Endothelial cell of umbilical vein (primary cell): ENCODE results near the gene RBP5. TPM values are rescaled to one million over a fixed set of nuclear protein-coding genes. Genes with fewer than 3 reads are reported as not detected.

Experiments used
- BruUV-seq: library from RNA; stranded (reverse); fragments of 400-500 nt; replicated peaks from 2 replicates; lab custom pipeline; 2021; lab: Mats Ljungman, UMichigan
- CTCF ChIA-PET: fragments of 300-600, 350-600 bp; sonication (Branson Sonifier 250); formaldehyde crosslinking; loops from one replicate; lab custom pipeline; 2021; ENCODE audit warnings: antibody characterized with exemption, inconsistent platforms; lab: Charles Lee
- POLR2A ChIA-PET: fragments of 300-600, 350-600 bp; sonication (Branson Sonifier 250); formaldehyde crosslinking; loops from one replicate; lab custom pipeline; 2021; ENCODE audit warnings: antibody characterized with exemption, inconsistent platforms; lab: Charles Lee
- DNase-seq: peaks from one replicate; pipeline ENCODE4 v3.0.0-alpha.2; 2011; ENCODE audit warnings: low read depth, low spot score
- FAIRE-seq: peaks from 2 replicates; lab custom pipeline; 2011; peaks lifted over from hg19 to GRCh38; lab: Jason Lieb, UNC
- H2AFZ ChIP-seq: 2 replicates; pipeline ENCODE4 v1.6.0; 2012; ENCODE audit warnings: low read depth, low read length, control low read depth, inconsistent platforms
- H3K27ac ChIP-seq: 2 replicates; pipeline ENCODE4 v1.5.1; 2011; ENCODE audit warnings: low read depth, mild to moderate bottlenecking, control low read depth, low read length, moderate library complexity; ENCODE audit not compliant: insufficient read depth
- H3K27me3 ChIP-seq, 2 experiments: 2 replicates each; pipeline versions ENCODE4 v1.6.0 to v1.6.1; 2011; ENCODE audit warnings: low read length in 2 of 2, mixed read lengths in 1 of 2; ENCODE audit not compliant: control insufficient read depth in 2 of 2, insufficient read depth in 2 of 2
- H3K36me3 ChIP-seq, 2 experiments: 2 replicates in 1 of 2; 3 replicates in 1 of 2; pipeline ENCODE4 v1.5.1; 2011; ENCODE audit warnings: low read length in 2 of 2, mild to moderate bottlenecking in 1 of 2, moderate library complexity in 1 of 2; ENCODE audit not compliant: control insufficient read depth in 2 of 2, insufficient read depth in 2 of 2; ENCODE audit errors: extremely low read depth in 1 of 2
- H3K4me1 ChIP-seq: 3 replicates; pipeline ENCODE4 v1.5.1; 2011; ENCODE audit warnings: mild to moderate bottlenecking, low read length; ENCODE audit not compliant: control insufficient read depth, insufficient read depth; ENCODE audit errors: extremely low read depth
- H3K4me2 ChIP-seq: 2 replicates; pipeline ENCODE4 v1.6.1; 2011; ENCODE audit warnings: low read length, control low read depth, mixed read lengths; ENCODE audit not compliant: insufficient read depth
- H3K4me3 ChIP-seq, 3 experiments: fragments of 200-600 bp in 1 of 3; sonication (generic), shearing (Covaris generic) in 1 of 3; replicated peaks in 1 of 3; 2 replicates each; pipeline ENCODE4 v1.5.1; 2011 to 2016; ENCODE audit warnings: control low read depth in 3 of 3, low read length in 3 of 3, mild to moderate bottlenecking in 2 of 3, inconsistent platforms in 1 of 3, low read depth in 1 of 3, moderate library complexity in 1 of 3; ENCODE audit not compliant: insufficient read depth in 1 of 3
- H3K79me2 ChIP-seq: 2 replicates; pipeline ENCODE4 v1.6.0; 2012; ENCODE audit warnings: low read length, inconsistent platforms; ENCODE audit not compliant: control insufficient read depth, insufficient read depth
- H3K9ac ChIP-seq: replicated peaks from 2 replicates; pipeline ENCODE3; 2011; ENCODE audit warnings: low read length, control low read depth; ENCODE audit not compliant: insufficient read depth; ENCODE audit errors: extremely low read depth
- H3K9me1 ChIP-seq: replicated peaks from 3 replicates; pipeline ENCODE4 v1.6.0; 2011; ENCODE audit warnings: mild to moderate bottlenecking, low read length; ENCODE audit not compliant: control insufficient read depth, insufficient read depth; ENCODE audit errors: extremely low read depth
- H3K9me3 ChIP-seq: replicated peaks from 2 replicates; pipeline ENCODE4 v1.5.1; 2012; ENCODE audit warnings: low read length, inconsistent platforms; ENCODE audit not compliant: control insufficient read depth, insufficient read depth
- H4K20me1 ChIP-seq: replicated peaks from 2 replicates; pipeline ENCODE3; 2011; ENCODE audit warnings: mild to moderate bottlenecking, low read length; ENCODE audit not compliant: control insufficient read depth, insufficient read depth; ENCODE audit errors: extremely low read depth
- CTCF ChIP-seq, 2 donors: IDR thresholded peaks; 1 replicate in 1 of 2; 2 replicates in 1 of 2; pipeline ENCODE4 v1.5.1; 2011; ENCODE audit warnings: low read length in 2 of 2, mild to moderate bottlenecking in 2 of 2, moderate library complexity in 2 of 2, control low read depth in 1 of 2, inconsistent platforms in 1 of 2, low read depth in 1 of 2; ENCODE audit not compliant: insufficient read depth in 1 of 2; ENCODE audit errors: extremely low read depth in 1 of 2
- EZH2 ChIP-seq: IDR thresholded peaks from 2 replicates; pipeline ENCODE4 v1.6.1; 2012; ENCODE audit warnings: borderline replicate concordance, low read depth, mild to moderate bottlenecking, moderate library complexity, low read length, inconsistent platforms; ENCODE audit not compliant: severe bottlenecking
- FOS ChIP-seq: IDR thresholded peaks from 2 replicates; pipeline ENCODE4 v1.6.1; 2011; ENCODE audit warnings: mild to moderate bottlenecking, low read length, moderate library complexity, borderline replicate concordance; ENCODE audit not compliant: insufficient read depth
- GATA2 ChIP-seq: IDR thresholded peaks from 2 replicates; pipeline ENCODE4 v1.7.0; 2011; ENCODE audit warnings: low read depth, mild to moderate bottlenecking, moderate library complexity, mixed read lengths, low read length; ENCODE audit not compliant: insufficient read length, insufficient read depth
- JUN ChIP-seq: IDR thresholded peaks from 2 replicates; pipeline ENCODE4 v1.6.1; 2011; ENCODE audit warnings: borderline replicate concordance, low read depth; ENCODE audit not compliant: insufficient read length, insufficient read depth
- MAX ChIP-seq: IDR thresholded peaks from 2 replicates; pipeline ENCODE4 v1.6.1; 2011; ENCODE audit not compliant: insufficient read depth, insufficient read length
- MYC ChIP-seq: IDR thresholded peaks from one replicate; pipeline ENCODE4 v1.6.1; 2011; ENCODE audit warnings: mild to moderate bottlenecking, low read depth, low read length
- POLR2A ChIP-seq: IDR thresholded peaks from 2 replicates; pipeline ENCODE4 v1.6.1; 2012; ENCODE audit warnings: low read depth, mild to moderate bottlenecking, control low read depth, low read length
- POLR2AphosphoS5 ChIP-seq: IDR thresholded peaks from 2 replicates; pipeline ENCODE4 v1.6.1; 2012; ENCODE audit warnings: low read depth, mild to moderate bottlenecking, control low read depth, low read length, moderate library complexity; ENCODE audit not compliant: insufficient read depth
- dilution Hi-C: fragments of 300-500 bp; cut with MboI; formaldehyde crosslinking; loops from one replicate; pipeline ENCODE4 v1.15.0; 2019; ENCODE audit warnings: low sequenced_read_pairs; ENCODE audit not compliant: extremely low pct_ligation_motif_present
- intact Hi-C: fragments of 100-400 bp; cut with micrococcal nuclease; formaldehyde crosslinking; loops from one replicate; pipeline ENCODE4 v1.10.0; 2022
- polyA plus RNA-seq, 4 experiments: library from polyadenylated mRNA; depleted of rRNA in 3 of 4; stranded (reverse) in 3 of 4; unstranded in 1 of 4; fragments of >200 nt; gene quantifications; 2 replicates each; pipeline versions ENCODE4 v1.2.1 to v1.2.3, GENCODE V29; 2011 to 2012; ENCODE audit warnings: missing spikeins in 1 of 4
- total RNA-seq: library from RNA; stranded (reverse); gene quantifications from 2 replicates; pipeline ENCODE4 v1.2.3, GENCODE V29; 2021

RBP5 gene
- total and polyA plus RNA-seq, 2 donors (not counting 3 experiments of a cell fraction or from before 2014, with no cell fraction given), result 0.12 TPM; not detected in 1

- DNase-seq, result no peak
- Histone ChIP-seq H3K27ac (no peak overlapping the region), H3K4me2 (no peak overlapping the region), H3K9me3 (no peaks in the 10 kb centered on the region), H2AFZ (no peak overlapping the region), H3K79me2 (no peaks in the 10 kb centered on the region), H3K4me1 (no peaks in the 10 kb centered on the region), H3K4me3 (no peak overlapping the region), H3K36me3 (peaks cover 7 to 11% of the 10 kb centered on the region in 2 experiments), H4K20me1 (no peaks in the 10 kb centered on the region), H3K9ac (no peak overlapping the region), H3K27me3 (no peaks in the 10 kb centered on the region), H3K9me1 (no peaks in the 10 kb centered on the region)
- ChIA-PET CTCF (interaction anchor here (1.4 kb wide), 1 partner anchor 9 kb away, joined by 4 read pairs; no protein-coding TSS in a partner anchor), POLR2A (no interaction called here)
- intact Hi-C loops (no loop called here), dilution Hi-C loops (no loop called here)
- FAIRE-seq, result no peak
- TF ChIP-seq CTCF (IDR thresholded peaks at IDR 0.05; ENCODE audit: extremely low read depth in 1 of 2, insufficient read depth in 1 of 2, low read depth in 1 of 2, low read length in 2 of 2) (no peak), MYC (no peak), FOS (no peak), JUN (no peak), EZH2 (no peak), POLR2A (no peak), MAX (no peak), POLR2AphosphoS5 (no peak), GATA2 (no peak)
- BruUV-seq, result no TSS peak
Measured at GRCh38 chr12:7136676-7137075, 8.0 kb upstream of the RBP5 start.
